Fibroblast of lung (primary cell): ENCODE data around the gene GALNT12.

ENCODE experiments used
- CTCF ChIP-seq, 2 donors: IDR thresholded peaks in 1 of 2; conservative IDR thresholded peaks in 1 of 2; 1 replicate in 1 of 2; 2 replicates in 1 of 2; pipeline ENCODE4 v1.5.1; 2011 to 2012; ENCODE audit warnings: low read length in 2 of 2, control low read depth in 1 of 2, inconsistent platforms in 1 of 2, low read depth in 1 of 2, mild to moderate bottlenecking in 1 of 2
- EZH2 ChIP-seq: IDR thresholded peaks from 2 replicates; pipeline ENCODE4 v1.5.1; 2012; ENCODE audit warnings: low read length, control low read depth, mild to moderate bottlenecking; ENCODE audit errors: missing control alignments

GRCh38 chr9:98859941-98860340 lies 52.5 kb downstream of the GALNT12 start:
- TF ChIP-seq CTCF (conservative IDR thresholded peaks at IDR 0.05 in 1 of 2, IDR thresholded peaks at IDR 0.05 in 1 of 2; ENCODE audit: low read depth in 1 of 2, low read length in 2 of 2) = no peak
- TF ChIP-seq EZH2 = no peak
